DND-41 (cell line): ENCODE measurements around the gene KRTAP12-2.

ENCODE experiments used
- CTCF ChIP-seq: IDR thresholded peaks from 2 replicates; pipeline ENCODE4 v1.5.1; 2012; ENCODE audit warnings: borderline replicate concordance, low read length, moderate library complexity, mild to moderate bottlenecking; ENCODE audit not compliant: poor library complexity, severe bottlenecking; ENCODE audit errors: extremely low read depth
- EZH2 ChIP-seq: IDR thresholded peaks from 3 replicates; pipeline ENCODE4 v1.6.1; 2012; ENCODE audit warnings: borderline replicate concordance, low read depth, mild to moderate bottlenecking, moderate library complexity, low read length, inconsistent platforms; ENCODE audit not compliant: severe bottlenecking

- TF ChIP-seq CTCF = no peak
- no peak for TF ChIP-seq EZH2
These were observed 29.8 kb upstream of the KRTAP12-2 start for GRCh38 chr21:44696572-44696971.
